GM18498 (cell line): Measurements from ENCODE around the gene SPSB3.

ENCODE experiments used
- ATAC-seq: cut with Tn5 transposase; IDR thresholded peaks from one replicate; pipeline ENCODE4 v1.9.1; 2021; ENCODE audit warnings: mild to moderate bottlenecking, moderate library complexity; ENCODE audit not compliant: unreplicated experiment

Gene SPSB3

GRCh38 chr16:1790261-1790610, 7.9 kb upstream of the SPSB3 start:
- no peak for ATAC-seq

GRCh38 chr16:1789643-1790045, 7.3 kb upstream of the SPSB3 start:
- no peak for ATAC-seq

GRCh38 chr16:1788708-1789100, 6.3 kb upstream of the SPSB3 start:
- ATAC-seq, result no peak

- no peak for ATAC-seq
Measured at GRCh38 chr16:1788095-1788707, 5.8 kb upstream of the SPSB3 start.

GRCh38 chr16:1787322-1788094, 5.1 kb upstream of the SPSB3 start:
- ATAC-seq, result no peak

GRCh38 chr16:1787056-1787321, 4.6 kb upstream of the SPSB3 start:
- ATAC-seq, result no peak

- ATAC-seq, result no peak
Measured at GRCh38 chr16:1786242-1787055, 4.1 kb upstream of the SPSB3 start.

GRCh38 chr16:1785846-1786170, 3.4 kb upstream of the SPSB3 start:
- no peak for ATAC-seq

- no peak for ATAC-seq
Measured at GRCh38 chr16:1784977-1785845, 2.8 kb upstream of the SPSB3 start.

- peak; percentile 6 for ATAC-seq
Measured at GRCh38 chr16:1781758-1782407, 488 bp downstream of the SPSB3 start.

GRCh38 chr16:1781254-1781653, 1.1 kb downstream of the SPSB3 start:
- ATAC-seq, result no peak

- no peak for ATAC-seq
Measured at GRCh38 chr16:1780677-1781072, 1.7 kb downstream of the SPSB3 start.

GRCh38 chr16:1779741-1780676, 2.4 kb downstream of the SPSB3 start:
- no peak for ATAC-seq

- ATAC-seq, result no peak
Measured at GRCh38 chr16:1779234-1779701, 3.1 kb downstream of the SPSB3 start.

GRCh38 chr16:1778200-1779179, 3.9 kb downstream of the SPSB3 start:
- ATAC-seq, result no peak

GRCh38 chr16:1777375-1778199, 4.8 kb downstream of the SPSB3 start:
- no peak for ATAC-seq

GRCh38 chr16:1776991-1777374, 5.4 kb downstream of the SPSB3 start:
- no peak for ATAC-seq

- no peak for ATAC-seq
Measured at GRCh38 chr16:1776672-1776955, 5.8 kb downstream of the SPSB3 start.
